ENCODE measurements around the gene FUNDC1. TPM values are rescaled to one million over a fixed set of nuclear protein-coding genes. Genes with fewer than 3 reads are reported as not detected.
A peak's percentile ranks its signal among the peaks of the same experiment; 100 is the strongest.

FUNDC1 gene, protein sequence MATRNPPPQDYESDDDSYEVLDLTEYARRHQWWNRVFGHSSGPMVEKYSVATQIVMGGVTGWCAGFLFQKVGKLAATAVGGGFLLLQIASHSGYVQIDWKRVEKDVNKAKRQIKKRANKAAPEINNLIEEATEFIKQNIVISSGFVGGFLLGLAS
- 10 to 100 TPM; 21.9 to 23.1 TPM for total RNA-seq
- polyA plus RNA-seq (ENCODE audit: insufficient read depth, low read depth, low replicate concordance) = 21.0 TPM
- long read RNA-seq, donor 1, transcript FUNDC1-201 (5 exons, 1,196 nt) = major isoform, 10 of 12 reads
- long read RNA-seq, donor 1, partial matches to known transcripts = 0 of 12 reads
- long read RNA-seq, donor 1, other reads (novel, unspliced or antisense) = 0 of 12 reads
- long read RNA-seq, donor 2, transcript FUNDC1-201 (5 exons, 1,196 nt) = major isoform, 10 of 13 reads
- long read RNA-seq, donor 2, partial matches to known transcripts = 0 of 13 reads
- long read RNA-seq, donor 2, other reads (novel, unspliced or antisense) = 0 of 13 reads

DNA sequence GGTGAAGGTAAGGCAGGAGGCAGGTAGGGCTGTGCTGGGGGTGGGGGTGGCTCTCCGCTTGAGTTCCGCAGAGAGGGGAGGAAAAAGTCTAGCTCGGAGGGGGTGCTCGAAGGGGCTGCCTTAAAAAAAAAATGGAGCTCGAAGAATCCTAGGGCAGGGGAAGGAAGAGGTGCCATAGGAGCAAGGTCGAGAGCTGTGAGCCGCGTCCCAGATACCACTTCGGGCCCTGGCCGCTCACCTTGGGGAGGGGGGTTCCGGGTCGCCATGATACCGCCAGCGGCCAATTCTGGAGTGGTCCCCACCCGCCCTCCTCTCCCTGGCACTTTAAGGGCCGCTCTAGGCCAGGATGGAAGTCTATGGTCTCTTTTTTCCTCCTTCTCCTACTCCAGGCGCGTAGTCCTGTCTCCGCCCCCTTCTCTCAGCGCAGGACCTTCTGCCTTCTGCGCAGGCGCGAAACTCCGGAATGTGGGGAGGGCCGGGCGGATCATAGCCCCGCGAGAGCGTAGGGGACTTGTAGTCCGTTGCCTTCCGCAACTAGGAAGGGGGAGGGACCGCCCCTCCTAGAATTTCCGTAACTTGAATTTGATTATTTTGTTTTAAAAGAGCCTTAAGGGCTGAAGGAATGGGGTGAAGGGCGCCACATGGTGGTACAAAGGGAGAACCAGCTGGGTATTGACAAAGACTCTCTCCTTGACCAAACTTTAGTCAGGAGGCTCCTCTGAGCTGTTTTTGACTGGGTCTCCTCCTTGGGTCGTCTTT, at the start of gene FUNDC1:
Gene FUNDC1 (minus strand): TSS at position 293 of the 759 bp plus-strand sequence. CDS start 27 bp downstream, at position 266.
- intact Hi-C loops (cut with DNase I; ENCODE audit: low total_unique reads) = no loop called here
- 0% methylated on average over 29 to 31 of the region's 35 CpGs for WGBS, 2 donors

DNA sequence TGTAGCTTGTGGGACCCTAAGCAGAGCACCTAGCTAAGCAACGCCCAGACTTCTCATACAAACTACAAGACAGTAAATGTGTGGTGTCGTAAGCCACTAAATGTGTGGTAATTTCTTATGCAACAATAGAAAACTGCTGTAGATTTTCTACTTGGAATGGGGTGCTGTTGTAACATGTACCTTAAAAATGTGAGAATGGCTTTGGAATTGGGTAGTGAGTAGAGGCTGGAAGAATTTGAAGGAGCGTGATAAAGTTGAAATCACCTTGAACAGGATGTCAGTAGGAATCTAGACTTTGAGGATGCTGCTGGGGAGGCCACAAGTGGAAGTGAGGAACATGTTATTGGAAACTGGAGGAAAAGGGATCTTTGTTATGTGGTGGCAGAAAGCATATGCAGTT, 43.2 kb upstream of the FUNDC1 start:
- Histone ChIP-seq H3K27me3 (no peaks in the 10 kb centered on the region), H3K9me3 (no peaks in the 10 kb centered on the region), H3K4me1 (no peaks in the 10 kb centered on the region), H3K36me3 (ENCODE audit: low read depth, missing control alignments) (no peaks in the 10 kb centered on the region), H3K4me3 (no peak overlapping the region), H3K27ac (no peak overlapping the region)
- intact Hi-C loops (cut with DNase I; ENCODE audit: low total_unique reads) = no loop called here
- WGBS, 2 donors = 85 to 92% methylated on average over 3 of the region's 3 CpGs
- no peak for DNase-seq
- no peak for TF ChIP-seq POLR2A (IDR thresholded peaks at IDR 0.05)
- TF ChIP-seq, protein P1, sequence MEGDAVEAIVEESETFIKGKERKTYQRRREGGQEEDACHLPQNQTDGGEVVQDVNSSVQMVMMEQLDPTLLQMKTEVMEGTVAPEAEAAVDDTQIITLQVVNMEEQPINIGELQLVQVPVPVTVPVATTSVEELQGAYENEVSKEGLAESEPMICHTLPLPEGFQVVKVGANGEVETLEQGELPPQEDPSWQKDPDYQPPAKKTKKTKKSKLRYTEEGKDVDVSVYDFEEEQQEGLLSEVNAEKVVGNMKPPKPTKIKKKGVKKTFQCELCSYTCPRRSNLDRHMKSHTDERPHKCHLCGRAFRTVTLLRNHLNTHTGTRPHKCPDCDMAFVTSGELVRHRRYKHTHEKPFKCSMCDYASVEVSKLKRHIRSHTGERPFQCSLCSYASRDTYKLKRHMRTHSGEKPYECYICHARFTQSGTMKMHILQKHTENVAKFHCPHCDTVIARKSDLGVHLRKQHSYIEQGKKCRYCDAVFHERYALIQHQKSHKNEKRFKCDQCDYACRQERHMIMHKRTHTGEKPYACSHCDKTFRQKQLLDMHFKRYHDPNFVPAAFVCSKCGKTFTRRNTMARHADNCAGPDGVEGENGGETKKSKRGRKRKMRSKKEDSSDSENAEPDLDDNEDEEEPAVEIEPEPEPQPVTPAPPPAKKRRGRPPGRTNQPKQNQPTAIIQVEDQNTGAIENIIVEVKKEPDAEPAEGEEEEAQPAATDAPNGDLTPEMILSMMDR (IDR thresholded peaks at IDR 0.05) = no peak

More for the DNA sequence above, at the start of gene FUNDC1:
- Histone ChIP-seq H3K27me3 (no peaks in the 10 kb centered on the region), H3K4me3 (peak within 1 kb of the TSS; percentile 66 to 73), H3K4me1 (no peaks in the 10 kb centered on the region), H3K27ac (peak within 1 kb of the TSS; percentile 73 to 77), H3K36me3 (ENCODE audit: low read depth, missing control alignments) (no peaks in the 10 kb centered on the region), H3K9me3 (no peaks in the 10 kb centered on the region)
- TF ChIP-seq, protein P1 (IDR thresholded peaks at IDR 0.05) = peak in 1 of 3 experiments; percentile 22
- TF ChIP-seq POLR2A (IDR thresholded peaks at IDR 0.05) = no peak
- DNase-seq = peak; percentile 93

DNA sequence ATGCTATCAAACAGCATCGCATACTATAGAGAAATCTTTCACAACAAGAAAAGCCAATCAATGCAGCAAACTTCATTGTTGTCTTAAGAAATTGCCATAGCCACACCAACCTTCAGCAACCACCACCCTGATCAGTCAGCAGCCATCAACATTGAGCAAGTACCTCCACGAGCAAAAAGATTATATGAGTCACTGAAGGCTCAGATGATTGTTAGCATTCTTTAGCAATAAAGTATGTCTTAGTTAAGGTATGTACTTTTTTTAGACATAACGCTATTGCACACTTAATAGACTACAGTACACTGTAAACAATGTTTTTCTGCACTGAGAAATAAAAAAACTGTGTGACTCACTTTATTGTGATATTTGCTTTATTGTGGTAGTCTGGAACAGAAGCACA, 37.8 kb upstream of the FUNDC1 start:
- Histone ChIP-seq H3K27ac (no peak overlapping the region), H3K4me3 (no peak overlapping the region), H3K9me3 (no peaks in the 10 kb centered on the region), H3K4me1 (no peaks in the 10 kb centered on the region), H3K36me3 (ENCODE audit: low read depth, missing control alignments) (no peaks in the 10 kb centered on the region), H3K27me3 (no peaks in the 10 kb centered on the region)
- no peak for TF ChIP-seq POLR2A (IDR thresholded peaks at IDR 0.05)
- TF ChIP-seq, protein P1 (IDR thresholded peaks at IDR 0.05) = no peak
- no peak for DNase-seq
- 84 to 92% methylated on average over 3 of the region's 3 CpGs for WGBS, 2 donors
- intact Hi-C loops (cut with DNase I; ENCODE audit: low total_unique reads) = no loop called here

DNA sequence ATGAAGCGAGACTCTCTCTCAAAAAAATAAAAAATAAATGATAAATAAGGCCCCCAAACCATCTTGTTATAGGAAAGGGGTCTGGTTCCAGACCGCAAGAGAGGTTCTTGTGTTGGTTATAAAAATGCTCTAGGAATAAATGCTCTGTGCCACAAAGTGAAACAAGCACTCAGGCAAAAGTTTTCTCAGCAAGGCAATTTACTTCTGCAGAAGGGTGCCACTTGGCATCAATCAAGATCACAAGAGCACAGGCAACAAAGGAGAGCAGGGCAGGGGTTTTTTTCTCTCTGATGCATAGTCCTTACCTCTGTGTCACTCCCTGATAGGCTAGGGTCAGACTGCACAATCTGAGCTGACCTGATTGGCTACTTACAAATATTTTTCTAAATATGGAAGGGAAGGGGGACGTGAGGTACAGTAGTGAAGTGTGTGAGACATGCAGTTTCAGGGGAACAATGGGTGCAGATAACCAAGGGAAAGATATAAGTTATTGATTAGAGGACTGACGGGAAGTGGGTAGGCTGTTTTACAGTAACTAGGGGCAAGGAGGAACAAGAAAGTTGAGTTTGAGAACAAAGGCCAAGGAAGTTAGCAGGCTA, 29.8 kb upstream of the FUNDC1 start:
- no peak overlapping the region for H3K4me3 ChIP-seq
- H3K27me3 ChIP-seq = no peaks in the 10 kb centered on the region
- no peak for TF ChIP-seq POLR2A (IDR thresholded peaks at IDR 0.05)
- TF ChIP-seq, protein P1 (IDR thresholded peaks at IDR 0.05) = no peak
- no peak overlapping the region for H3K27ac ChIP-seq
- H3K36me3 ChIP-seq (ENCODE audit: low read depth, missing control alignments) = no peaks in the 10 kb centered on the region
- intact Hi-C loops (cut with DNase I; ENCODE audit: low total_unique reads) = no loop called here
- WGBS, 2 donors = 89 to 93% methylated on average over 3 to 4 of the region's 4 CpGs
- no peaks in the 10 kb centered on the region for H3K9me3 ChIP-seq
- H3K4me1 ChIP-seq = no peaks in the 10 kb centered on the region
- DNase-seq = no peak
